H9 (cell line): ENCODE data around the gene RBM33. TPM values are rescaled to one million over a fixed set of nuclear protein-coding genes. Genes with fewer than 3 reads are reported as not detected.

Source experiments
- DNase-seq: peaks from one replicate; pipeline ENCODE4 v3.0.0-alpha.2; 2017
- H2AFZ ChIP-seq: one replicate; pipeline ENCODE4 v1.6.1; 2013; ENCODE audit warnings: mild to moderate bottlenecking, low read length, control low read depth, moderate library complexity
- H2AK5ac ChIP-seq: 2 replicates; pipeline ENCODE4 v1.6.1; 2013; ENCODE audit warnings: low read length, control low read depth, mixed read lengths; ENCODE audit not compliant: insufficient read length
- H2BK120ac ChIP-seq: one replicate; pipeline ENCODE4 v1.6.1; 2013; ENCODE audit warnings: low read depth, mild to moderate bottlenecking, low read length, control low read depth, inconsistent platforms; ENCODE audit not compliant: poor library complexity, severe bottlenecking
- H2BK12ac ChIP-seq: 2 replicates; pipeline ENCODE4 v1.6.1; 2013; ENCODE audit warnings: low read length, control low read depth, mixed read lengths, low read depth; ENCODE audit not compliant: insufficient read length
- H2BK15ac ChIP-seq: 2 replicates; pipeline ENCODE4 v1.6.1; 2013; ENCODE audit warnings: low read depth, low read length, control low read depth
- H2BK20ac ChIP-seq: one replicate; pipeline ENCODE4 v1.6.1; 2013; ENCODE audit warnings: low read depth, mild to moderate bottlenecking, low read length, control low read depth, inconsistent platforms; ENCODE audit not compliant: poor library complexity, severe bottlenecking
- H2BK5ac ChIP-seq: 2 replicates; pipeline ENCODE4 v1.6.1; 2013; ENCODE audit warnings: low read length, control low read depth, mixed read lengths; ENCODE audit not compliant: insufficient read length
- H3K14ac ChIP-seq: 2 replicates; pipeline ENCODE4 v1.6.1; 2013; ENCODE audit warnings: low read length, control low read depth; ENCODE audit not compliant: insufficient read depth
- H3K18ac ChIP-seq: 2 replicates; pipeline ENCODE4 v1.6.1; 2013; ENCODE audit warnings: low read depth, mild to moderate bottlenecking, mixed read lengths, low read length, control low read depth; ENCODE audit not compliant: insufficient read length
- H3K23ac ChIP-seq: 2 replicates; pipeline ENCODE4 v1.6.1; 2013; ENCODE audit warnings: low read length, control low read depth, mixed read lengths, low read depth; ENCODE audit not compliant: insufficient read length
- H3K23me2 ChIP-seq: 2 replicates; pipeline ENCODE4 v1.6.1; 2013; ENCODE audit warnings: low read depth, mild to moderate bottlenecking, mixed read lengths, low read length, control low read depth; ENCODE audit not compliant: insufficient read length, poor library complexity, severe bottlenecking
- H3K27ac ChIP-seq: 2 replicates; pipeline ENCODE4 v1.5.1; 2013; ENCODE audit warnings: low read length, control low read depth, mixed read lengths, low read depth; ENCODE audit not compliant: insufficient read length
- H3K27me3 ChIP-seq: 2 replicates; pipeline ENCODE4 v1.6.1; 2013; ENCODE audit warnings: low read length, control low read depth, inconsistent platforms; ENCODE audit not compliant: insufficient read depth
- H3K4ac ChIP-seq: 2 replicates; pipeline ENCODE4 v1.6.1; 2013; ENCODE audit warnings: low read depth, mild to moderate bottlenecking, control low read depth, inconsistent platforms, low read length, moderate library complexity
- H3K4me1 ChIP-seq: 2 replicates; pipeline ENCODE4 v1.6.1; 2013; ENCODE audit warnings: low read length, control low read depth, inconsistent platforms; ENCODE audit not compliant: insufficient read depth
- H3K4me2 ChIP-seq: 2 replicates; pipeline ENCODE4 v1.6.1; 2013; ENCODE audit warnings: low read length, control low read depth, mixed read lengths; ENCODE audit not compliant: insufficient read length, insufficient read depth
- H3K56ac ChIP-seq: 2 replicates; pipeline ENCODE4 v1.6.1; 2013; ENCODE audit warnings: low read depth, mild to moderate bottlenecking, mixed read lengths, low read length, control low read depth; ENCODE audit not compliant: insufficient read length
- H3K79me1 ChIP-seq: 2 replicates; pipeline ENCODE4 v1.6.1; 2013; ENCODE audit warnings: low read depth, mild to moderate bottlenecking, moderate library complexity, low read length, control low read depth, inconsistent platforms; ENCODE audit not compliant: insufficient read depth, poor library complexity, severe bottlenecking
- H3K79me2 ChIP-seq: 2 replicates; pipeline ENCODE4 v1.6.1; 2013; ENCODE audit warnings: low read length, control low read depth, inconsistent platforms; ENCODE audit not compliant: insufficient read depth
- H3K9ac ChIP-seq: 2 replicates; pipeline ENCODE4 v1.6.1; 2013; ENCODE audit warnings: low read length, control low read depth, mixed read lengths; ENCODE audit not compliant: insufficient read length; ENCODE audit errors: extremely low read depth
- H3K9me3 ChIP-seq: one replicate; pipeline ENCODE4 v1.6.1; 2013; ENCODE audit warnings: low read depth, low read length, inconsistent platforms; ENCODE audit not compliant: control insufficient read depth
- H3T11ph ChIP-seq: one replicate; pipeline ENCODE4 v1.6.1; 2013; ENCODE audit warnings: mild to moderate bottlenecking, low read length, control low read depth, inconsistent platforms
- H4K20me1 ChIP-seq: one replicate; pipeline ENCODE4 v1.6.1; 2013; ENCODE audit not compliant: control insufficient read depth, insufficient read length, insufficient read depth
- H4K5ac ChIP-seq: 2 replicates; pipeline ENCODE4 v1.6.1; 2013; ENCODE audit warnings: low read depth, mild to moderate bottlenecking, mixed read lengths, low read length, control low read depth; ENCODE audit not compliant: insufficient read length
- H4K8ac ChIP-seq: replicated peaks from 2 replicates; pipeline ENCODE4 v1.6.1; 2013; ENCODE audit warnings: low read length, control low read depth, mixed read lengths, low read depth; ENCODE audit not compliant: insufficient read length
- H4K91ac ChIP-seq: 2 replicates; pipeline ENCODE4 v1.6.1; 2013; ENCODE audit warnings: low read depth, mild to moderate bottlenecking, moderate library complexity, mixed read lengths, low read length, control low read depth; ENCODE audit not compliant: insufficient read length
- H3K27ac Mint-ChIP-seq, 3 experiments: 2 replicates in 2 of 3; 3 replicates in 1 of 3; pipeline ENCODE4 v1.8.0; 2020 to 2021; ENCODE audit warnings: mixed read lengths in 3 of 3, mild to moderate bottlenecking in 1 of 3, moderate library complexity in 1 of 3
- H3K27me3 Mint-ChIP-seq: 2 replicates; pipeline ENCODE4 v1.8.0; 2021; ENCODE audit warnings: low read depth, mild to moderate bottlenecking, moderate library complexity, mixed read lengths
- H3K36me3 Mint-ChIP-seq, 3 experiments: 2 replicates in 2 of 3; 3 replicates in 1 of 3; pipeline ENCODE4 v1.8.0; 2020 to 2021; ENCODE audit warnings: low read depth in 3 of 3, mixed read lengths in 3 of 3; ENCODE audit not compliant: insufficient read depth in 1 of 3
- H3K4me1 Mint-ChIP-seq, 2 experiments: 2 replicates each; pipeline ENCODE4 v1.8.0; 2020; ENCODE audit warnings: mixed read lengths in 2 of 2
- H3K4me3 Mint-ChIP-seq, 2 experiments: 2 replicates in 1 of 2; 3 replicates in 1 of 2; pipeline ENCODE4 v1.8.0; 2020 to 2021; ENCODE audit warnings: mild to moderate bottlenecking in 2 of 2, mixed read lengths in 2 of 2, moderate library complexity in 1 of 2
- H3K9me3 Mint-ChIP-seq, 2 experiments: 2 replicates in 1 of 2; 3 replicates in 1 of 2; pipeline ENCODE4 v1.8.0; 2020; ENCODE audit warnings: mild to moderate bottlenecking in 2 of 2, mixed read lengths in 2 of 2, moderate library complexity in 1 of 2
- WGBS: extraction: QIAGEN DNeasy Blood & Tissue Kit; methylation state at CpG from one replicate; pipeline ENCODE4 v1.1.7; 2013; ENCODE audit warnings: missing lambda C conversion rate, low lambda C conversion rate, mixed read lengths; ENCODE audit not compliant: insufficient read length; ENCODE audit errors: extremely low coverage; 5-methylcytosine and 5-hydroxymethylcytosine counted together
- total RNA-seq: library from RNA; stranded (reverse); gene quantifications from 2 replicates; pipeline ENCODE4 v1.2.1, GENCODE V29; 2021
- TF ChIP-seq, protein P1 (sequence below): fragments of 200-600 bp; sonication (generic); conservative IDR thresholded peaks from 3 replicates; pipeline ENCODE4 v1.8.0; 2021; ENCODE audit warnings: antibody characterized with exemption, mild to moderate bottlenecking

RBM33 gene
- total RNA-seq, 1 experiment from 2014 or later: 71.3 TPM

DNA sequence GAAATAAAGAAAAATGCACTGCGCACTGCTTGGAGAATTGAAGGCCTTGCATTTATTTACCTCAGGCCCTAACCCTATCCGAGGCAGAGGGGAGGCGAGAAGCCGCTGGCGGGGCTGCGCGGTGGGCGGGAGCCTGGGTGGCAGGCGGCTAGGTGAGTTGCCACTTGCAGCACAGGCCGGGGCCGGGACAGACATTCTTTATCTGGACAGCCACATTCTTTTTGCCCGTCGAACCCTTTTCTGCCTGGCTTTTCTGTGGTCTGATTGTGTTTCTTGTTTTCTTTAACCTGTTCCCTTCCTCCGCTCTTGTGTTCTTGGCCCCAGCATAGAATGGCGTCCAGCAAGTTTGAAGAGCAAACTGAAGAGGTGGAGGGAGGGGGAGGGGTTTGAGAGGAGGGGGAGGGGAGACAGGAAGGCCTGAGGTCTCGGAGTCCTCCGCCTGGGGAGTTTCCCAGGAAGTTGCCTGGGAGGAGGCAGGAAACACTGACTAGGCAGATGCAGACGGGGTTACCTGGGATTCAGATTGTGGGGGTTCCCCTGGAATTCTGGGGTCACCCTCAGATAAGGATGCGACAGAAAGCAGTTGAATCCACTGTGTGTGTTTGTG lies 162.7 kb downstream of the RBM33 start:
- Histone ChIP-seq H4K91ac (no peak overlapping the region), H4K5ac (no peak overlapping the region), H4K8ac (no peak overlapping the region), H3K4ac (no peak overlapping the region), H2AFZ (no peak overlapping the region), H3K79me2 (no peaks in the 10 kb centered on the region), H3K56ac (no peak overlapping the region), H3K27ac (no peak overlapping the region), H2AK5ac (no peak overlapping the region), H3K4me1 (no peaks in the 10 kb centered on the region; the same call in 1 of the 2 replicates), H3K14ac (no peak overlapping the region), H2BK20ac (no peak overlapping the region), H3K23ac (no peak overlapping the region), H3K23me2 (peaks cover 16% of the 10 kb centered on the region), H2BK15ac (no peak overlapping the region), H2BK12ac (no peak overlapping the region), H2BK5ac (no peak overlapping the region), H3K9ac (no peak overlapping the region), H3T11ph (no peak overlapping the region), H2BK120ac (no peak overlapping the region), H3K27me3 (peaks cover 81% of the 10 kb centered on the region), H3K79me1 (no peaks in the 10 kb centered on the region), H3K4me2 (peak overlapping the region; percentile 3), H3K18ac (no peak overlapping the region), H3K9me3 (no peaks in the 10 kb centered on the region), H4K20me1 (no peaks in the 10 kb centered on the region)
- Mint-ChIP-seq H3K4me3 (peak overlapping the region; percentile 36 to 75), H3K27me3 (peaks cover 91% of the 10 kb centered on the region), H3K9me3 (peaks cover 2 to 8% of the 10 kb centered on the region in 2 experiments; a peak in 4 of 5 replicates), H3K36me3 (peaks cover 0 to 3% (median 0%) of the 10 kb centered on the region in 3 experiments; a peak in 2 of 7 replicates), H3K4me1 (peaks cover 32 to 58% of the 10 kb centered on the region in 2 experiments), H3K27ac (no peak overlapping the region)
- no CpG with 5 or more reads among the region's 19 CpGs for WGBS
- peak; percentile 77 for DNase-seq
- TF ChIP-seq, protein P1, sequence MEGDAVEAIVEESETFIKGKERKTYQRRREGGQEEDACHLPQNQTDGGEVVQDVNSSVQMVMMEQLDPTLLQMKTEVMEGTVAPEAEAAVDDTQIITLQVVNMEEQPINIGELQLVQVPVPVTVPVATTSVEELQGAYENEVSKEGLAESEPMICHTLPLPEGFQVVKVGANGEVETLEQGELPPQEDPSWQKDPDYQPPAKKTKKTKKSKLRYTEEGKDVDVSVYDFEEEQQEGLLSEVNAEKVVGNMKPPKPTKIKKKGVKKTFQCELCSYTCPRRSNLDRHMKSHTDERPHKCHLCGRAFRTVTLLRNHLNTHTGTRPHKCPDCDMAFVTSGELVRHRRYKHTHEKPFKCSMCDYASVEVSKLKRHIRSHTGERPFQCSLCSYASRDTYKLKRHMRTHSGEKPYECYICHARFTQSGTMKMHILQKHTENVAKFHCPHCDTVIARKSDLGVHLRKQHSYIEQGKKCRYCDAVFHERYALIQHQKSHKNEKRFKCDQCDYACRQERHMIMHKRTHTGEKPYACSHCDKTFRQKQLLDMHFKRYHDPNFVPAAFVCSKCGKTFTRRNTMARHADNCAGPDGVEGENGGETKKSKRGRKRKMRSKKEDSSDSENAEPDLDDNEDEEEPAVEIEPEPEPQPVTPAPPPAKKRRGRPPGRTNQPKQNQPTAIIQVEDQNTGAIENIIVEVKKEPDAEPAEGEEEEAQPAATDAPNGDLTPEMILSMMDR: no peak
